Body of pancreas (tissue), 4 donors: ENCODE results near the gene BCL7C. TPM values are rescaled to one million over a fixed set of nuclear protein-coding genes. Genes with fewer than 3 reads are reported as not detected.

Experiments
- ATAC-seq: fragments of 150-250 bp; one replicate; pipeline ENCODE4 v1.9.1; 2016
- DNase-seq, 4 donors: peaks; one replicate each; pipeline ENCODE4 v3.0.0-alpha.2; 2019
- H3K27ac ChIP-seq, 4 donors: fragments of 200-600 bp; sonication (generic); 1 replicate in 3 of 4; 2 replicates in 1 of 4; pipeline versions ENCODE4 v1.5.1 to v1.6.1; 2016 to 2019; ENCODE audit warnings: mild to moderate bottlenecking in 1 of 4, mixed read lengths in 1 of 4, moderate library complexity in 1 of 4
- H3K27me3 ChIP-seq, 2 donors: fragments of 200-600 bp; sonication (generic); one replicate each; pipeline ENCODE4 v1.6.0; 2016; ENCODE audit warnings: mild to moderate bottlenecking in 1 of 2
- H3K36me3 ChIP-seq, 2 donors: fragments of 200-600 bp; sonication (generic); replicated peaks in 1 of 2; 2 replicates each; pipeline ENCODE4 v1.5.1; 2016; ENCODE audit warnings: low read depth in 2 of 2; ENCODE audit not compliant: insufficient read depth in 1 of 2
- H3K4me1 ChIP-seq: fragments of 200-600 bp; sonication (generic); one replicate; pipeline ENCODE4 v1.6.0; 2016
- H3K4me3 ChIP-seq, 2 donors: fragments of 200-600 bp; sonication (generic); 1 replicate in 1 of 2; 2 replicates in 1 of 2; pipeline ENCODE4 v1.5.1; 2016 to 2019
- H3K9me3 ChIP-seq, 3 donors: fragments of 200-600 bp; sonication (generic); 1 replicate in 2 of 3; 2 replicates in 1 of 3; pipeline ENCODE4 v1.5.1; 2016
- CTCF ChIP-seq, 7 experiments: fragments of 450-650 bp in 4 of 7; fragments of 200-600 bp in 3 of 7; sonication (generic) in 3 of 7; IDR thresholded peaks; one replicate each; pipeline ENCODE4 v1.5.1; 2016 to 2019; ENCODE audit warnings: antibody characterized with exemption in 7 of 7
- POLR2A ChIP-seq, 3 donors: fragments of 450-650 bp; IDR thresholded peaks; one replicate each; pipeline ENCODE4 v1.6.1; 2016; ENCODE audit warnings: antibody characterized with exemption in 3 of 3, mild to moderate bottlenecking in 2 of 3
- WGBS, 2 donors: methylation state at CpG; one replicate each; pipeline ENCODE4 v1.1.5; 2017; 5-methylcytosine and 5-hydroxymethylcytosine counted together
- intact Hi-C: fragments of 100-400 bp; cut with DNase I; formaldehyde crosslinking; loops from one replicate; pipeline ENCODE4 v1.15.1; 2023
- total RNA-seq, 2 donors: library from RNA; depleted of rRNA; stranded (reverse); fragments of >200 nt; gene quantifications; one replicate each; pipeline ENCODE4 v1.1.0, GENCODE V29; 2016

Gene BCL7C
- total RNA-seq, 2 donors from 2014 or later, result 19.8 to 24.1 TPM

GRCh38 chr16:30925632-30925987 lies 31.7 kb upstream of the BCL7C start:
- 87 to 90% methylated on average over 3 to 26 of the region's 26 CpGs for WGBS, 2 donors
- Histone ChIP-seq H3K36me3 (no peaks in the 10 kb centered on the region), H3K4me3 (no peak overlapping the region), H3K9me3 (no peaks in the 10 kb centered on the region), H3K4me1 (peaks cover 20% of the 10 kb centered on the region), H3K27me3 (no peaks in the 10 kb centered on the region), H3K27ac (no peak overlapping the region)
- intact Hi-C loops, result no loop called here
- TF ChIP-seq POLR2A (IDR thresholded peaks at IDR 0.05) (no peak), CTCF (IDR thresholded peaks at IDR 0.05) (no peak)
- DNase-seq, result no peak
- ATAC-seq, result no peak

- intact Hi-C loops, result no loop called here
- ATAC-seq (no peak), DNase-seq (no peak)
- H3K27ac ChIP-seq, result no peak overlapping the region
- TF ChIP-seq POLR2A (IDR thresholded peaks at IDR 0.05) (no peak), CTCF (IDR thresholded peaks at IDR 0.05) (no peak)
- no peaks in the 10 kb centered on the region for H3K9me3 ChIP-seq
- peaks cover 20% of the 10 kb centered on the region for H3K4me1 ChIP-seq
- no peaks in the 10 kb centered on the region for H3K36me3 ChIP-seq
- no peaks in the 10 kb centered on the region for H3K27me3 ChIP-seq
- no peak overlapping the region for H3K4me3 ChIP-seq
- 72 to 77% methylated on average over 9 to 11 of the region's 11 CpGs for WGBS, 2 donors
Measured at GRCh38 chr16:30924913-30925631, 31.2 kb upstream of the BCL7C start.

- 13 to 36% methylated on average over 11 to 13 of the region's 53 CpGs for WGBS, 2 donors
- Histone ChIP-seq H3K4me1 (peaks cover 20% of the 10 kb centered on the region), H3K27ac (peak overlapping the region in 3 of 4 donors; percentile 77 to 96 (median 93)), H3K4me3 (peak overlapping the region; percentile 66 to 96), H3K9me3 (no peaks in the 10 kb centered on the region), H3K36me3 (no peaks in the 10 kb centered on the region), H3K27me3 (no peaks in the 10 kb centered on the region)
- DNase-seq, result peak in 2 of 4 donors; percentile 29 to 33
- no peak for TF ChIP-seq POLR2A (IDR thresholded peaks at IDR 0.05)
- no peak for TF ChIP-seq CTCF (IDR thresholded peaks at IDR 0.05)
- intact Hi-C loops, result no loop called here
- no peak for ATAC-seq
Measured at GRCh38 chr16:30924076-30924912, 30.4 kb upstream of the BCL7C start.

- DNase-seq, result peak in 3 of 4 donors; percentile 16 to 54 (median 34)
- H3K27me3 ChIP-seq, result no peaks in the 10 kb centered on the region
- H3K4me1 ChIP-seq, result peaks cover 20% of the 10 kb centered on the region
- H3K9me3 ChIP-seq, result no peaks in the 10 kb centered on the region
- no peaks in the 10 kb centered on the region for H3K36me3 ChIP-seq
- H3K4me3 ChIP-seq, result peak within 1 kb of the TSS; percentile 66 to 96
- intact Hi-C loops, result no loop called here
- no peak for ATAC-seq
- TF ChIP-seq POLR2A (IDR thresholded peaks at IDR 0.05), result no peak
- TF ChIP-seq CTCF (IDR thresholded peaks at IDR 0.05), result no peak
- H3K27ac ChIP-seq, result peak within 1 kb of the TSS; percentile 77 to 96 (median 92)
- 0 to 1% methylated on average over 7 to 26 of the region's 31 CpGs for WGBS, 2 donors
Measured at GRCh38 chr16:30923554-30924075, 29.7 kb upstream of the BCL7C start, which contains the start of gene FBXL19. Gene FBXL19, plus strand, starts transcription at chr16:30923572. Its CDS starts 2,183 bp downstream, at chr16:30925755.
